Islet precursor cell (in vitro differentiated cells): ENCODE data around the gene SEMA6B.

Experiments used
- DNase-seq: peaks from one replicate; pipeline ENCODE4 v3.0.0-alpha.2; 2018

SEMA6B gene

DNA sequence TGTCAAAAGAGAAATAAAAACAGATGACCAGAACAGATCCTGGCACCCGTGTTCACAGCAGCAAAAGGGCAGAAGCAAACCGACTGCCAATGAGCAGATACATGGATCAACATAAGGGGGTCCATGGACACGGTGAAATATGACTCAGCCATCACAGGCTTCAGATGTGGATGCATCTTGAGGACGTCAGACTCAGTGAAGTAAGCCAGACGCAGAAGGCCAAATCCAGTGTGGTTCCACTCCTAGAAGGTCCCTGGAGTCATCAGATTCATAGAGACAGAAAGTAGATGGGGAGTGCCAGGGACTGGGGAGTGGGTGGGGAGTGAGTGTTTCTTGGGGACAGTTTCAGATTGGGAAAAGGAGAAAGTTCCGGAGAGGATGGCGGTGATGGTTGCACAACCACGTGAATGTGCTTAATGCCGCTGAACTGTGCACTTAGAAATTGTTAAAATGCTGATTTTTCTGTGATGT is 28.8 kb upstream of the SEMA6B start:
- DNase-seq = no peak

DNA sequence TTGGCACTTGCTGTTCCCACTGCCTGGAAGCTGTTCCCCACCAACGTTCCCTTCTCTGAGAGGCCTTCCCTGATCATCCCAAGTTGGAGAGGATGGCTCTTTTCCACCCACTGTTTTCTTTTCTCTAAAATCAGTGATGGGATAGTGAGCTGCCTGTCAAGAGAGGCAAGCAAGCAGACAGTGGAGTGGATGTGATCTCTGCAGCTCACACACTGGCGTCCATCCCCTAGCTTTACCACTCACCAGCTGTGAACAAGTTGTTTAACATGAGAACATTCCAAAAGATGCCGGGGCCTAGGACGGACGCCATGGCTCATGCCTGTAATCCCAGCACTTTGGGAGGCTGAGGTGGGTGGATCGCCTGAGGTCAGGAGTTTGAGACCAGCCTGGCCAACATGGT is 28.0 kb upstream of the SEMA6B start:
- no peak for DNase-seq

DNA sequence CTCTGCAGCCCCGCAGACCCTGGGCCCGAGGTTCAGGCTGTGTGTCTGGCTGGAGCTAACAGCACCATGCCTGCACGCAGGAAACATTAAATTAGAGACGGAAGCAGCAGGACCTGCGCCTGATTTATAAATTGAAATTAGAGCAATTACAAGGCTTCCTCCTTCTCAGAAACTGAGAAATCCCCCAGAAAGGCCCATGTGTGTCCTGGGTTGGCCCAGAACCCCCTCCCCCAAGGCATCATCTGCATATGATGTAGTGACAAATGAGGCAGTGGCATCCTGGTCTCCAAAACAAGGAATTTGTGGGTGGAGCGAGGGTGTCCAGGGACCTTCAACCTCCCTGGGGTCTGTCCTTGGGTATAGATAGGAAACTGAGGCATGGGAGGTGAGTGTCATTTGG is 27.2 kb upstream of the SEMA6B start:
- no peak for DNase-seq

DNA sequence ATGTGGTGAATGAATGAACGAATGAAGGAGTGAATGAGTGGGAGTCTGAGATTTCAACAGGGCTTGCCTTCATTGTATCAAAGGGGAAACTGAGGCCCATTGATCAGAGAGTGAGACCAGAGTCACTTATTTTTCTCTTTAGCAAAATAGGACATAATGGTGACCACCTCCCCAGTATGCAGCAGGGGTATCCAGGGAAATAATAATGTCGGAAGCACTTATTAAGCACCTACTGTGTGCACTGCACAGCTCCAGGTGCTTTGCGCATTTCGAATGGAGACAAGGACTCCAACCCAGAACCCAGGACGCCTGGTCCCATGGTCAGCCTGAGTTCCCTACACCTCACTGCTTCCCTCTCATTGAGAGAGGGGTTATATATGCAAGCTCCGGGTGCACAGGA is 26.8 kb upstream of the SEMA6B start:
- DNase-seq = no peak

DNA sequence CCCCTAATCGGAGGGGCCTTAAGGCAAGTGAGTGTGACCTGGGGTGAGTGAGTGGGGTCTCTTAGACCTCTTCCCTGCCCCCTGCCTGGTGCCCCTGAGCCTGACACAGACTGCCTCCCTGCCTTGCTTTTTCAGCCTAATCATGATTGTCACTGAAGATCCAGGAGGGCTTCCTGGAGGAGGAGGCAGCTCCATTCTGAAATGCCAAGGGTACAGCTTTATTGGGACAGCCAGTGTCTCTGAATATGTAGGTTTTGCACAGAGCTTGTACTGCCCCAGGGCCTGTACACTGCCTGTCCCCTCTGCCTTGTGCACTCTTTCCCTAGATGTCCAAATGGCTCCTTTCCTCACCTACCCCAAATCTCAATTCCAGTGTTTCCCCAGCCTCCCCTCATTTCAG is 26.1 kb upstream of the SEMA6B start:
- no peak for DNase-seq

DNA sequence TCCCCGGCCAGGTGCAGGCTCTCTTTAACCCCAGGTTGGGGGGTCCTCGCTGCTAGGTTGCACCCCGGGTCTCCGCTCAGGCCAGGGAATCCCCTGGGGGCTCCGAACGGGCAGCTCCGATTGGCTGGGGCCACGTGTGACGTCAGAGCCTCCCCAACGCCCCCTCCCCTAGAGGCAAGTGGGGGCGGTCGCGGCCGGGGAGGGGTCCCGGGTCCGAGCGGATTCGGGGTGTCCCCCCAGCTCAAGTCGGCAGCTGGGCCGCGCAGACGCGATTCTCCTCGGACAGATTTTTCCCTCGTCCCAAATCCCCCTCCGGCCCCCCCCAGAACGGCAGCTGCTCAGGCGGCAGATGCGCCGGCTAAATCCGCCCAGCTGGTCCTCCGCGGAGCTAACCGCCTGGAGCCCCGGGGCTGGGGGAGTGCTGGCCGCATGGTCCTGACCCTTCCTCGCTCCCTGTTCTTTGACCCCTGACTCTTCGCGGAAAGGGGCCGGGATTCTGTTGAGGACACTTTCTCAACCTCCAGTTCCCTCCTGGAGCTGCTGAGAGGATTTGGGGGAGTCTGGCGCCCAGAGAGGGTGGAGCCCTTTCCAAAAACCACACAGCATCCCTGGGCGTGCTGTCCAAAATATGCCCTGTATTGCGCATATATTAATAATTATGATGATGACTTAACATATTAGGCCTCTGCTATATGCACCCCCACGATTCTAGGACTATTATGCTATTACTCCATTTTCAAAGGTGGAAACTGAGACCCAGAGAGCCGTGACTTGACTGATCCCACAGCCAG is 25.4 kb upstream of the SEMA6B start:
- DNase-seq = no peak

DNA sequence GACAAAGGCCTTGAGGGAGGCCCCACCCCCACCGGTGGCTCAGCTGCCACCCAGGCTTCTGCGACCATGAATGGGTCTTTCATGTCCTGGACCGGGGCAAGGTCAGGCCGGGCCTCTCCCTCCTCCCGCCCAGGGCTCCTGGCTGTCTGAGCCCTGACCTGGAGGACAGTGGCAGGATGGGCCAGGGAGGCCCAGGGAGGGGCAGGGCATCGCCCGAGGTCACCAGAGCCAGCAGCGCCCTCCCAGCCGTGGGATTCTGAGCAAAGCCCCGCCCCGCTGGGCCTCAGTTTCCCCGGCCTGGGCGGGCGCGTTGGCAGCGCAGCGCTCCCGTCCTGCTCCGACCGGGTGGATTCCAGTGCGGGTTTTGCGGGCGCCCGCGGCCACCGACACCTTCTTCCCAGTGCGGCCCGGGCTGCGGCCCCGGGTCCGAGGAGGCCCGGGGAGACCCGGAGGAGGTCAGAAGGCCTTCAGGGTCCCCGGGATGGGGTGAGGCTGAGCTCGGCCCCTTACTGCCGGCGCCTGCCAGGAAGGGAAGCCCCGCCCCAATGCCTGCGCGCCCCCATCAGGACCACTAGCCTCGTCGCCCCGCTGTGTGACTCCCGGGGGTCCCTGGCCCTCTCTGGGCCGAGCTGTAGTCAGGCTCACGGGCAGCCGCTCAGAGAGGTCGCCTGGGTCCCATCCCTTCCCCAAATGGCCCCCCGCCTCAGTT is 24.6 kb upstream of the SEMA6B start:
- no peak for DNase-seq

DNA sequence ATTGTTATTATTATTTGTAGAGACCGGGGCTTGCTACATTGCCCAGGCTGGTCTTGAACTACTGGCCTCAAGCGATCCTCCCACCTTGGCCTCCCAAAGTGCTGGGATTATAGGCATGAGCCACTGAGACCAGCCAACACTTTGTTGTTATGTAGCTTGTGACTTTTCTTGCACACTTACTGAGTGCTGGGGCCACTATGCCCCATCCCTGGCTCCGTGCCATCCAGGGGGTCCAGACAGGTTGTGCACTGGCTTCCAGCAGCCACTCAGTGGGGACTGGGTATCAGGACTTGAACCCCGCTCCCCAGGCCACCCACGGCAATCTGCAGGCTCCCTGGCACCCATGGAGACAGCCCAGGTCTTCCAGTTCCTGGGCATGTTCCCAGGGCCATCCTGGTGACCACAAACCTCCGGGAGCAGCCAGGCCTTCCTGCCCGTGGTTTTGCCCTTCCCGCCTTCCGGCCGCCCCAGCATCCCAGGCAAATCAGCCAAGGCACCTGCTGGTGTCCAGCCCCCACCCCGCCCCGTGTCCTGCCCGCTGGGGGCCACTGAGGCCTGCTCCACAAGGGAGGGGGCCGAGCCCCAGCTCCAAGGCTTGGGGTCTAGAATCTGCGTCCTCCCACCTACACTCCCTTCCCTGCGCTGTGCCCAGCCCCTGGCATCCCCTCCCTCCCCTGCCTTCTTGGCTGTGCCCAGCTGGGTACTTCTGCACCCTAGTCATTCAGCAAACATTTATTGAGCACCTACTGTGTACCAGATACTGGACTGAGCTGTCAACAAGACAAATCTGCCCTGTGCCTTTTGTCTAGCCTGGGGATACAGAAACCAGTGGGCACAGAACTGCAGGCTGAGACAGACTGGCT is 23.7 kb upstream of the SEMA6B start:
- DNase-seq = no peak

DNA sequence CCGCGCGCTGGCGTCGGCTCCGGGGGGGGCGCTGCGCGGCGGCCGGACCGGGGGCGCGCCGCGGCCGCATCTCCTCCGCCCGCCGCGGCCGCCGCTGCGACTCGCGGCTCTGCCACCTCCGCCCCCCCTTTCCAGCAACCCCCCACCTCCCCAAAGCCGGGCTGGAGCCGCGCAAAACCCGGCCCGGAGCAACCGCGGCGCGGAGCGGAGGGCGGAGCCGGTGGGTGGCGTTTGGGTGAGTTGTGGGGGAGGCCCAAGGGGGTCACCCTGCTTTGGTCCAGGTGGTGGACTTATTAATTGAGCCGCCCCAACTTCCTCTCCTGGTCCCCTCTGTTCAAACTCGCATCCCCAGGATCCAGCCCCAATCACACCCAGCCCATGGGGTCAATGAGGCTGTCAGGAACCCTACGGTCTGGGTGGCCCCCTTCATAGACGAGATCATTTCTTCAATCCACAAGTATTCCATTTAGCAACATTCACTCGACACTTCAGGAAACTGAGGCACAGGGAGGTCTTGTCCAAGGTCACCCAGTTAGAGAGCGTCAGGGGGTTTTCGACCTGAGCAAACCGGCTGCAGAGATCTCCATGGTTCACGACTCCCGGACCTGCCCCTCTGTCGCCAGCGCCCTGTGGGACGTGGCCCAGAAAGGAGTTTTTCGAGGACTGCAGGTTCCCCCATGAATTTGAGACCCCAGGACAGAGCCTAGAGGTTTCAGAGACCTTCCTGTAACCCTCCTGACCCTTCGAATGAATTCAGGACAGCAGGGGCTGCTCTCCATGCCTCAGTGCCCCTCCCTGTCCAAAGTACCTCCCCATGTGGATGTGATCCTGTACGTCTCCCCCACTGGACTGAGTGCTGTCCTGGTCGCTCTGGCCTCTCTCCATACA is 22.4 kb upstream of the SEMA6B start:
- DNase-seq = no peak

DNA sequence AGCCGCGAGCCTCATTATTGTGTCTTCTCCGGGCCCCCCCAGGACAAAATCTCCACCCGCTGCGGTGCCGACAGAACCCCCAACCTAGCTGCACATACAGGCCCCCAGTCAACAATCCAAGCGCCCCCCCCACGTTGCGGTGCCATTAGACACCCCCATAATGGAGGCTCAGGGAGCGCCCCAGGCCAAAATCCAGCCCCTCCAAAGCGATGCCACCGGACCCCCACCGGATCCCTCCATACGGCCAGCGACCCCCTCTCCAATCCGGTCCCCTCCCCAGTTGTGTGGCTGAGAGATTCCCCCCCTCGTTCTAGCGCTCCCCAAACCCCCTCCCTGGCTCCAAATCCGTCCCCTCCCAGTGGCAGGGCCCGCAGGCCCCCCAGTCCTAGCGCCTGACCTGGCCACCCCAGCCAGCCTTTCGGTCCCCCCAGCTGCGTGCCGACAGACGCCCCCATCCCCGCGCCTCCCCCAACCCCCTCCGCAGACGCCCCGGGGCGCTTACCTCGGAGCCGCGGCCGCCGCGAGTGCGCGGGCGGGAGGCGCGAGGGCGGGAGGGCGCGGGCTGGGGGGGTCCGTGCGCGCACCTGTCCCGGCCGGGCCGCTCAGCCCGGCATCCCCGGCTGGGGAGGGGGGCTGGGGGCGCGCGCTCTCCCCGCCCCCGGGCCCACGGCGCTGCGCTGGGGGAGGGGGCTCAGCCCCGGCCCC is 21.6 kb upstream of the SEMA6B start:
- DNase-seq = no peak

DNA sequence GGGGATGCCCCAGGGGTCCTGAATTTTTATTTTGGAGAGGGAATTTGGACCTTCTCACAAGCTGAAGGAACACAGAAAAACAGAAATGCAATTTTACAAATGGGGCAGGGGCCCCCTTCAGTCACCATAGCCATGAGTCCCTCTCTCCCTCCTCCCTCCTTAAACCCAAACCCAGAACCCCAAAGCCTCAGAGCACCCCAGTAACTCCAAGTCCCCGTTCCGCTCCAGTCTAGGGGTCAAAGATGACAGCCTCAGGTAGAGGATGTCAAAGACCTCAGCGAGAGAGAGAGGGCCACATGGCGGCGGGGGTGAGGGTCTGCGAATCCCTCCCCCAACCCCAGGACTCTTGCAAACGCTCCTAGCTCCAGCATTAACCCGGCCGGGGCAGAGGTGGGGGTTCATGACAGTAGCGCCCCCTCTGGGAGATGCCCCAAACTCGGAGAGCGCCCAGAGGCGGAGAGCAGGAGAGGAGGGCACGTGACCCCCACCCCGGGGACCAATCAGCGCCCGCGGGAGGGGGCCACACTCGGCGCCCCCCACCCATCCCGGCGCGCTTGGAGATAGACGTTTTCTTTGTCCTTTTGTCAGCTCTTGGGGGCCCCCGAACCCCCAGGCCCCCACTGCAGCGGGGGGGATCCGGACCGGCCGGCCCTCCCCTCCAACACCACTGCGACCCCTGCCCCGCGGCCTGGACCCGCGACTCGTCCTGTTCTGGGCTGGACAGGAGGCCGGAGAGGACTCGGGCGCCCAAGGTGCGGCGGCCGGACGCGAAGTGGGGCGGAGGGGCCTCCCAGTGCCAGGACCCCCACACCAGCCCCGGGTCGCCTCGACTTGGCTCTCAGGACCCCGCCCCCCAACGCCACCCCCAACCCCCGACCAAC is 20.8 kb upstream of the SEMA6B start:
- no peak for DNase-seq

DNA sequence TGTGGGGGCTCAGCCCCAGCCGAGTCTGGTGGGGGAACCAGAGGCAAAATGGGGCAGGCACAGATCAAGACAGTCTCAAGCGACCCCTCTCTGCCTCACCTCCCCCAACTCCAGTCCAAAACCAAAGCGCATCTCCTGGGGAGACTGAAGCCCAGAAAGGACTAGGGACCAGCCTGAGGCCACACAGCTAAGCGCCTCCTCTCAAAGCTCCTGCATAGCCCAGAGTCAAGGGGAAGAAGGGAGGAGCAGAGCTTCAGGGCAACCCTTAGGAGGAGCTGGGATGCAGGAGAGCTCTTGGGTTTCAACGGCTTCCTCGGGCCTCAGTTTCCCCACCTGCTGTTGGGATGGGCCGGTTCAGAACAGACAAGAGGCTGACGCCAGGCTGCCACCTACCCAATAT is 19.9 kb upstream of the SEMA6B start:
- no peak for DNase-seq

DNA sequence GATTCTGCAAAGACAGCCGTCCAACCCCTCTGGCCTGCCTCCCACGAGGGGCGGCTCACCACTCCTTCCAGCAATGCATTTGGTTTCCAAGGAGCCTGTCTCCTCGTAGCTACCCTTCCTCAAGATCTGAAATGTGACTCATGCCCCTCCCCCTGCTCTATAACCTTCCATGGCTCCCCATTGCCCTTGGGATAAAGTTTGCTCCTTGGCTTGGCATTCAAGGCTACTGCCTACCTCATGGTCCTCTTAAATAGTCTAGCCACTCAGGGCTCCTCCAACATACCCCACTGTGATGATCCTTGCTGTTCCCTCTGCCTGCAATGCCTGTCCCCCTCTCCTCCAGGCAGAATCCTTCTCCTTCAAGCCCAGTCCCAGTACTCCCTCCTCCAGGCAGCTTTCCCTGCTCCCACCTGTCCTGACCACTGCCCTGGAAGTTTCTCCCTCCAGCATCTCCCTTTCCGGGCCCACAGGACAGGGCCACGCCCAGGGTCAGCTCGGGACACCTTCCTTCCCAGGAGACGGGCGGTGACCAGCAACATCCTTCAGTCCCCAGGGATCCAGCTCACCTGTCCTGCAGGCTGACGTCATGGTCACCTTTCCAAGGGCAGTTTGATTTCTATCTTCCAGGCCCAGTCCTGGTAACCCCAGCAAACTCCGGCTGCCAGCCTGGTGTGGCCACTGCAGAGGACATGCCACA is 19.2 kb upstream of the SEMA6B start:
- no peak for DNase-seq

DNA sequence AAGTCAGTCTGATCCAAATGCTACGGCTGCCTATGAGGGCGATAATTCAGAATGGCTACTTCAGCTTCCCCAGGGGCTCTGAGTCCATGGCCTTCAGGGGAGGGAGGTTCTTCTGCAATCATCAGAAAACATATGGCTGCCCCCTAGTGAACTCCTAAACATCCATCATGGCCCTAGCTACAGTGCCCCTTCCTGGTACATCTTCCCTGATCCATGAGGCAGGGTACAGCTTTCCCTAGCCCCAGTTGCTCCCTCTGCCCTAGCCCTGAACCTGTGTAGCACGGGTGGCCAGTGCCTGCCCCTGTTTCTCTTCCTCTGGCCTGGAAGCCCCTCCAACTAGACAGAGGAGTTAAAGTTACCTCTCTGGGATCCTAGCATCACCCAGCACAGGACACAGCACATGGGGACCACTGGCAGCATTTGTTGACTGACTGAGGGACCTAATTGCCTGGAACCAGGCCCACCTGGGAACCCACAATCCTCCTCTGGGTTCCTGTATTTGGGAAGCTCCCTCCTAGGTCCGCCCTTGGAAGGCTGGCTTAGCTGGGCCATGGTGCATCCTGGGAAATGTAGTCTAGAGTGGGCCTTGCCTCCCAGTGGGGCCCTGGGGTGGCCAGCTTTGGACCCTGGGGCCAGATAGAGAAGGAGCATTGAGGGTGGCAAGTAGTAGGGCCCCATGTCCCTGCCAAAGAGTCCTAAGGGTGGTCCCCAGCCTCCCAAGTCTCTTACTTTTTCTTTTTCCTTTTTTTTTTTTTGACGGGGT is 17.7 kb upstream of the SEMA6B start:
- DNase-seq = no peak

DNA sequence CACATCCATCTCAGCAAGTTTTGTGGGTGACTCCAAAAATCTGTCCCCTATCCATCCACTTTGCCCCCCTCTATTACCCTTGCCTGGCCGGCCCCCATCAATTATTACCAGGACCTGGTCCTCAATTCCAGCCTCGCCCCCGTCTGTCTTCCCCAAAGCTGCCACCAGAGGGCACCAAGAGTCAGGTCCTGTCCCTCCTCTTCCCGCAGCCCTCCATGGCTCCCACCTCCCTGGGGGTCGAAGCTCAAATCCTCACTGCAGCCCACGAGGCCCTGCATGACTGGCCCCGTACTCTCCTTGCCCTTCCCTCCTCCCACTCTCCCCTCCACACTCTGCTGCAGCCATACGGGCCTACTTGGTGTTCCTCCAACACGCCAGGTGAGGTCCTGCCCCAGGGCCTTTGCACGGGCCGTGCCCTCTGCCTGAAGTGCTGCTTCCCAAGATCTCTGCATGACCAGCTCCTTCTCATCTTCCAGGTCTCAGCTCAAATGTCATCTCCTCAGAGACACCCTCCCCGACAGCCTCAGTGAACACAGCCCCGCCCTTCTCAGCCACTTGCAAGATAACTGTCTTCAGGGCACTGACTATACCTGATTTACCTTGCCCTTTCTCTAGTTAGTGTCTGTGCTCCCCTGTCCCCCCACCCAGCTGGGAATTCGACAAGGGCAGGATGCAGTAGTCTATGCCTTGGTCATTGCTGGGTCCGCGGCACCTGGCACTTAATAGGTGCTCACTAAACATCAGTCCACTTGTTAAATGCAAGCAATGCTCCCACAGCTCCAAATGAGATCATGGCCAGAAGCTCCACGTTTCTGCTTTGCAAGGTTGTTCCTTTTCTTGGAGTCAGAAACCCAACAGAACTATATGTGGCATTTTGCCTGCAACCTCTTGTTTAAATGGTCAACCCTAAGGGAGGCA is 16.8 kb upstream of the SEMA6B start:
- DNase-seq = peak; percentile 83

DNA sequence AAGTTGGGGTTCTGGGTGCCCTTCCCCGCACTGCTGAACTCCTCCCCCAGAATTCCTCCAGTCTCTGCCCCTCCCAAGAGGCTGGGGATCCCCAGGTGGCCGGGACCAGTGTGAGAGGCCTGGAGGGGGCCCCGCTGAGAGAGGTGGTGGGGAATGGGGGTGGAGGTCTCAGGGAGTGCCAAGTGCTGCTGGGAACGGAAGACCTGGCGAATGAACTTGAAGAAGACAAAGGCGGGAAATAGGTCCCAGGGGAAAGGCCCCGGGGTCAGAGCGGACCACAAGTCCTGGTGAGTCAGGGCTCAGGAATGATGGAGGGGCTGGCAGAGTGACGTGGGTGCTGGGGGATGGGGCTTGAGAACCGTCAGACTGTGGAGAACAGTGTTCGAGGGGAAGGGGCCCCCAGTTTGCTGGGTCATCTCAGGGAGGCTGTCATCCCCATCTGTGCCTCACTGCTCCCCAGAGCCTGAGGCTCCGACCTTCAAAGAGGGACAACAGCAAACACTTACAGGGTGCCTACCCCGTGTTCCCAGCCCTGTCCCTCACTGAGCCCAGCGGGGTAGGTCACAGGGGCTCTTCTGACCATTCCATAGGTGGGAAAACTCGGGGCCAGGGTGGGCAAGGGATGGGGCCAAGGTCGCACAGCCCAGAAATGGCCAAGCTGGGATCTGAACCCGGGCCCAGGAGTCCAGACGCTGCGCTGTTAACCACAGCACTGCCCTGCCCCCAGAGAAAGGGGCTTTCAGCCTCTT is 16.0 kb upstream of the SEMA6B start:
- peak; percentile 97 for DNase-seq

DNA sequence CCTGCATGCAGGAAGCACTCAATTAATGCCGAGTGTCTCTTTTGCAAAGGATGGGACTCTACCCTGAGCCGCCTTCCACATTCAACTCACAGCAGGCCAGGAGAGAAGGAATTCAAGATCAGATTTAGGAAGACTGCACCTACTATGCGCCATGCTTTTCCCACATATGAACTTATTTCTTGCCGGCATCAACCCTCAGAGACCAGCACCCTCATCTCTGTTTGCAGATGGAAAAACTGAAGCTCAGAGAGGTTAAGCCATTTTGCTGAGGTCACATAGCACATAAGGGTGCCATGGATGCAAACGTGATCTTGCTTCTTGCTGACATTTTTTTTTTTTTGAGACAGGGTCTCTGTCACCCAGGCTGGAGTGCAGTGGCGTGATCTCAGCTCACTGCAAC is 14.2 kb upstream of the SEMA6B start:
- DNase-seq = no peak
